Left lobe of liver (tissue), 2 donors: Measurements from ENCODE around the gene PIK3R3. TPM values are rescaled to one million over a fixed set of nuclear protein-coding genes. Genes with fewer than 3 reads are reported as not detected.
A peak's percentile ranks its signal among the peaks of the same experiment; 100 is the strongest.

ENCODE experiments used
- ATAC-seq: fragments of 200-7000 bp; cut with Tn5 transposase; one replicate; pipeline ENCODE4 v1.9.1; 2020; ENCODE audit warnings: mild to moderate bottlenecking, moderate library complexity
- DNase-seq: peaks from one replicate; pipeline ENCODE4 v3.0.0-alpha.2; 2020; ENCODE audit warnings: low spot score
- total RNA-seq: library from RNA; stranded (reverse); gene quantifications from one replicate; pipeline ENCODE4 v1.2.1, GENCODE V29; 2021
- donor health status: DM: no; HTN: no; CAD: no; lungs with moderate emphysema.
- donor health status: DM: no; HTN: yes; CAD: no.

PIK3R3 gene
- total RNA-seq: 3.1 TPM

DNA sequence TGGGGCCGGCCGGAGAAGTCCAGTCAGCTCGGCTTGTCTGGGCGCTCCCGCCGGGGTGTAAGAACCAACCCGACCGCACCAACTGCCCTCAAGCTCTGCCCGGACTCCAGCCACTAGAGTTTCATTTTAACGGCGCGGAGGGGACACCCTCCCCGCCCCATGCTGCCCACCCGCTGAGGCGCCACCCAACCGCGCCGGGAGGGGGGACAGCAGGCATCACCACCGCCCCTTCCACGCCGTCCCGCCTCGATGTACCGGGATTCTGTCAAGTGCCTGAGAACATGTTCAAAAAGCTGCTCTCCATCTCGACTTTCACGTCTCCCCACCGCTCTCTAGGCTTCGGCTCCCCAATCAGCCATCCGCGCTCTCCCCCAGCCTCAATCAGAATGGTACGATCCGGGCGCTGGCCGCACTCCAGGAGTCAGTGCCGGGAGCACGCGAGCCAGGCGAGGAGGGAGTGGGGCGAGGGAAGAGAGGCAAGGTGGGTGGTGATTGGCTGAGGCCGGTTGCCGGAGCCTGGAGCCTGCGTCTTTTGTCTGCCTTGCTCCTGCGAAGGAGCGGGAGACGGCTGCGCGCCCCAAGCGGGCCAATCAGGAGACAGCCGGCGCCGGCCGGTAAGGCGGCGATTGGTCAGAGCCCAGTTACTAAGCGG lies at the start of gene PIK3R3:
Gene PIK3R3 (minus strand): TSS at position 101 of the 652 bp plus-strand sequence. CDS start 677 bp downstream, outside the sequence.
- DNase-seq (peak; percentile 98), ATAC-seq (peak; percentile 92)

DNA sequence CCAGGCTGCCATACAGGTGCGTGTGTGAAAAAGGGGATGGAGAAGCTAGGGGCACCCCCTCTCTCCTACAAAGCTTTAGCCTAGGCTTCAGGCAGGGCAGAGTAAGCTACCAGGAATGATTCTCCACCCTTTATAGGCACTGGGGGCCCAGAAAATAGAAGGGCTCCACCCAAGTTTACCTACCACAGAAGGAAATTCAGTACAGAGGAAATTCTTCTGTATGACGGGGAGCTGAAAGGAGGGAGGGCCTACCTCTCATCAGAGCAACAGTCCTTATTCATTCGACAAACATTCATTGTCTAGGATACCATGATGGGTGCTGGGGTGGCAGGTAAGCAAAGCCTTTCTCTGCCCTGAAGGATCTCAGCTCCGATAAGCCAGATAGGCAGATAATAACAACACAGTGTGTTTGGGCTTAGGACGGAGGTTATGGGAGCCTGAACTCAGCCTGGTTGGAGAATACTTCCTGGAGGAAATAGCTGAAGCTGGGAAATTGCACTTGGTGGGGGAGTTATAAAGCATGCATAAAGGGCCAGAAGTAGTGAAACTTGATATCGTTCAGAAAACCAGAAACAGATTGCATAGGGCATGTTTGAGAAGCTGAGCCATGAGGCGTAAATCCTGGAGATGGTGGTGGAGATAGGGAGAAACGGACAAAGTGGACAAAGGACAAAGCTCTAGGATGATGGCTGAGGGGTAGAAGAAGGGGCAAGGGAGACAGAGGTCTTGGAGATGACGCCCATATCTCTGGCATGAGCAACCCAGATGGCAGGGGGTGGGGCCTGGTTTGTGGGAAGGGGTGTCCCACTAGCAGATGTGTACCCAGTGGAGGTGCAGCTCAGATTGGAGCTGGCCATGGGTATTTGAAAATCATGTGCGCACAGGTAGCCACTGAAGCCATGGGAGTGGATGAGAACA lies 49.2 kb upstream of the PIK3R3 start:
- DNase-seq (no peak), ATAC-seq (no peak)

DNA sequence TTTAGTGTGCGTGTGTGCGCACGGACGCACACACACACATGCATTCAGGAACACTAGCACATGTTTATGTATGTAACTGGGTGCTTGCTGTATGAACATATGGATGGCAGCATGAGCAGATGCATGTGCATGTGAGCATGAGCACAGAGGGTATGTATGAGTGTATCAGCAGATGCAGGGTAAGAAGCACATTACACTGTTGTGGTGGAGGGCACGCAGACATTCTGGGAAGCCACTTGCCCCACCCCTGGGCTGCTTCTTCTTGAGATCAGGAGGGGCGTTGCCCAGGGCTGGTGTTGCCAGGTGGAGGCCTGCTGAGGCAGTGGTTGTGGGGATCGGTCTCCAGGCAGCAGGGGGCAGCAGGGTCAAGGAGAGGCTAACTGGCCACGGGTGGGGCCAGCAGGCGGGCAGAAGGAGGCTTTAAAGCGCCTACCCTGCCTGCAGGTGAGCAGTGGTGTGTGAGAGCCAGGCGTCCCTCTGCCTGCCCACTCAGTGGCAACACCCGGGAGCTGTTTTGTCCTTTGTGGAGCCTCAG lies 47.7 kb upstream of the PIK3R3 start:
- no peak for DNase-seq
- peak; percentile 16 for ATAC-seq

DNA sequence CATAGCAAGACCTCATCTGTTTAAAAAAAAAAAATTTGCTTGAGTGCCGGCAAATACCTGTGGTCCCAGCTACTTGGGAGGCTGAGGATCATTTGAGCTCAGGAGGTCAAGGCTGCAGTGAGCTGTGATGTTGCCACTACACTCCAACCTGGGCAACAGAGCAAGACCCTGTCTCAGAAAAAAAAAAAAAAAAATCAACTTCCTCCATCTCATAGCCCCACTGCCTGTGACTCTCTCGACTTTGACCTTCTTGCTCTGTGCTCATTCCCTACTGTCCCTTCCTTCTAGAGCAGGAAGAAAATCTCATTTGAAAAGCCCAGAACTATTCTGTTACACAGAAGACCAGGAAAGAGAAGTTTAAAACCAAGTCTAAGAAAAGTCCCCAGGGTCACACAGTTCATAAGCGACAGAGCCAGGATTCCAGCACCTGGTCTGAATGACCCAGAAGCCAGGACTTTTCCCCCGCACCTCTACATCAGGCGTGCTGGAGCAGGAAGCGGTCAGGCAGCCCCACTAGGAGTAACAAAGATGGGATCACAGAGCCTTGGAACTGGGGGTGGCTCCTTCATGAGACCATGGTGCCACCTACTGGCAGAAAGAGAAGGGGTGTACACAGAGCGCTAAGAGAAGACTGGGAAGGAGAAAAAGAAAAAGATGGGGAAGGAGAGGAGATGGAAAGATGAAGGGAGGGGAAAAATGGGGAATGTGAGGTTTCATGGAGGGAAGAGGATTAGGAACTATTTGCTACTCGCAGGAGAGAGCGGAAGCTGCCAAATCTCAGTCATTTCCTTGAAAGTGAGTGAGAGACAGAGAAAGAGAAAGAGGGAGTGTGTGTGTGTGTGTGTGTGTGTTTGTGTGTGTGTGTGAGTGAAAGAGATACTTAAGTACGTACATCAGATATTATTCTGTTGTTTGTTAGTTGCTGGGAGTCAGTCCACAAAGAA lies 47.0 kb upstream of the PIK3R3 start:
- peak; percentile 73 for DNase-seq
- ATAC-seq: peak; percentile 75

DNA sequence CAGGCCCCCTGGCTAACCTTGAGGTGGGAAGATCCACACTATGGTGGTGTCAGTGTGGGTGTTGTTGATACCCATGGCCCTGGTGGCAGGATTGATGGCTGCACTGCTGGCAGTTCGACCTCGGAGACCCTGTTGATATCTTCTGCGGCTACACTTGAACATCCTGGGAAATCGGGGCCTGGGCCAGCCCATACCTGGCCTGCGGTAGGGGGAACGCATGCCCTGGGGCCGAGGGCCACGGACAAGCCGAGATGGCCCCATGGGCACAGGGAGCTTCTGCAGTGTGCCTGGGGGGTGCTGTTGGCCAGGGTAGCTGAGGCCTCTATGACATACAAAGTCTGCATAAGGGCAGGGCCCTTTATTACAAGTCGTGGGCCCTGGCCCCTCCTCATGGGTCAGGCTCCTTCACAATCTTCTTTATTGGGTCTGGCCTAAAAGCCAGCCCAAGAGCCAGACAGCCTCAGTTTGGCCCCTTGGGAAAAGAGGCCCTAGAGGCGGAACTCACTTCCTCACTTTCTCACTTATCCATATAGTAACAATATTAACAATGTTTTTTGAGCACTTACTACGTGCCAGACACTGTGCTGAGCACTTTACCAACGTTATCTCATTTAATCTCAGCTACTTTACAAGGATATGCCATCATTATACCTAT lies 43.9 kb upstream of the PIK3R3 start, which contains the start of gene P3R3URF:
Gene P3R3URF (minus strand): TSS at position 278 of the 655 bp plus-strand sequence. CDS start 17 bp downstream, at position 261.
- DNase-seq: no peak
- ATAC-seq: no peak

DNA sequence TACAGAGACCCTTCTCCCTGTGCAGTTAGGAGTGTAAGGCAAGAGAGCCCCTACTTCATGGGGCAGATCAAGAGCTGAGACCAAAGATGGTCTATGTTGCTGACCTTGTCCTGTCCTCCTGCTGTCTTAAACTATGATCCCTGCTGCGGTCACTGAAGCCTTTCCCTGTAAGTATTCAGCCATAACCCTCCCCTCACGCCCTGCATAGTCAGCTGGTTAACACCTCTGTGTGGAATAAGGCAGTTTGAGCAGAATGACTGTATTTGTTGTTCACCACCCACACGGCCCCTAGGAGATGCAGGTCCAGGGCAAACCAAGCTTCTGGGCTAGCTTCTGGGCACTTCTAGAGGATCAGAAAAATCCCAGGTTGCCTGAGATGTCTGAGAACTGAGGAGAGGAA lies 42.8 kb upstream of the PIK3R3 start:
- DNase-seq (no peak), ATAC-seq (no peak)

DNA sequence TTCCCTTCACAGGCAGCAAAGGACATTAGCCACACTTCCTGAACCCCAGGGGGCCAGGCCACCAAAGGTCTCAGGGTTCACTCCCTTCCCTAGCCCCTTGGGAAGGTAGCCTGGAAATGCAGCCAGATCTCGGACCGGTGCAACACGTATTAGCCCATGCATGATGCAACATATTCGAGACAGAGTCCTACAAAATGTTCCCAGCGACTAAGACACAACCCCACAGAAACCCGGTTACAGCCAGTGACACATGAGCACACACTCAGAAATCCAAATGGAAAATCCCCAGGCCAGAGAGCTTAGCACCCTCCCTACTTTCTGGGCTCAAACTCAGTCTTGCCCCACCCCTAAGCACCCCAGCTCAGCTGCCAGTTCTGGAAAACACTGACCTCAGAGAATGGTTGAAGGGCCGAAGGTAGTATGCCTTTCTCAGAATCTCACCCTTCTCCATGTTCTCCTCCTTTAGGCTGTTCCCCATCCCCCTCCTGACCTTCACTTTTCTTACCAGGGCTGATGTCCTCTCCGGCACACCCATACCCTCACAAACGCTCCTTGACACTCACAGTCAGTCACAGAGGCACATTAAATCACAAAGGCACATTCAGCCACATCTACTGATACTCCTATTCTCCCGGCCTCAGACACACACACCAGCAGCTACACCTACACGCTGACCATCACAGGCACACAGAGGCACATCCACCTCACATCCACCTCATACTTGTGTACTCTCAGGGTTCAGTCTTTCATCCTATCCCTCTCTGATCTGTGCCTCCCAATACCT lies 42.2 kb upstream of the PIK3R3 start, which contains the start of gene TSPAN1:
Gene TSPAN1 (plus strand): TSS at position 640 of the 784 bp plus-strand sequence. CDS start 6,021 bp downstream, outside the sequence.
- DNase-seq (no peak), ATAC-seq (peak; percentile 17)

DNA sequence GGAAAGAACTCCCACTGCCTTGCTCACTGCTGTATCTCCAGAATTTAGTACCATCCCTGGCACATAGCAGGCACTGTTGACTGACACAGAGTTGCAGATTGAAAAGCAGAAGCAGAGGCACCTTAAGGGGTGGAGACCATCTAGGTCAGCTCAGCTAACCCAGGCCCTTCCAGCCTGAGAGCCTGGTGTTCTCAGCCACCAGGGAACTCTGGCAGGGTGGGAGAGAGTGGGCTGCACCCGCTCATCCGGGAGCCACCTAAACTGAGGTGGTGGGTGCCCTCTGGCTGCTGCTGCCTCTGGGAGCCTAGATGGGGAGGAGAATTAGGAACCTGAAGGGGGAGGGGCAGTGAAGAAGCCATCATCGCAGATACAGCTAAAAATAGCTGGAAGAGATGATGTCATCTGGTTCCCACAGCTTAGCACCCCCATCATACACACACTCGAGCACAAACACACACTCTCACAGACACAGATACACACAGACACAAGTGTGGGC lies 41.0 kb upstream of the PIK3R3 start:
- DNase-seq (no peak), ATAC-seq (peak; percentile 13)

DNA sequence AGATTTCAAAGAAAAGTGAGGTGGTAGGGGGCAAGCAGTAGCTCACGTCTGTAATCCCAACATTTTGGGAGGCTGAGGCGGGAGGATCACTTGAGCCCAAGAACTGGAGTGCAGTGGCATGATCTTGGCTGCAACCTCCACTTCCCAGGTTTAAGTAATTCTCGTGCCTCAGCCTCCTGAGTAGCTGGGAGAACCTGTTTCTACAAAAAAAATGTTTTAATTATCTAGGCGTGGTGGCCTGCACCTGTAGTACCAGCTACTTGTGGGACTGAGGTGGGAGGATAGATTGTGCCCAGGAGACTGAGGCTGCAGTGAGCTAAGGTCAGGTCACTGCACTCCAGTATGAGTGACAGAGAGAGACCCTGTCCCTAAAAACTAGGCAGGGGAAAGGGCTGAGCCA lies 39.9 kb upstream of the PIK3R3 start:
- DNase-seq (no peak), ATAC-seq (no peak)

DNA sequence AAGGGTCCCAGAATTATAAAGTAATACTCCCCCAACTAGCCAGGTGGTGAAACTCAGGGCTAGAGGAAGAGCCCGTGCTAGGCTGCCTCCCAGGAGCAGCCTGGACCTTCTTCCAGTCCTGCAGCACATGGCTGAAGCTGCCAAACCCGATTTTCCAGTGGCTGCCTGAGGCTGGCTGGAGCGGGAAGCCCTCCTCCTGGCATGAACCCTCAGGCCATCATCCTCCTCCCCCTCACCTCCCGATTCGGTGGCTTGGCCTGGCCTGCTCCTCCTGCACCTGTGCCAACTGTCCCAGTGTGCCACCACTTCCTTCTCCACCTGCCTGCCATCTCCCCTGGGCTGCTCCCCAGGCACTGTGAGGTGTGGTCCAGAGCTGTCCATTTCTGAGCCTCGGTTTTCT lies 39.4 kb upstream of the PIK3R3 start:
- no peak for DNase-seq
- ATAC-seq: no peak

DNA sequence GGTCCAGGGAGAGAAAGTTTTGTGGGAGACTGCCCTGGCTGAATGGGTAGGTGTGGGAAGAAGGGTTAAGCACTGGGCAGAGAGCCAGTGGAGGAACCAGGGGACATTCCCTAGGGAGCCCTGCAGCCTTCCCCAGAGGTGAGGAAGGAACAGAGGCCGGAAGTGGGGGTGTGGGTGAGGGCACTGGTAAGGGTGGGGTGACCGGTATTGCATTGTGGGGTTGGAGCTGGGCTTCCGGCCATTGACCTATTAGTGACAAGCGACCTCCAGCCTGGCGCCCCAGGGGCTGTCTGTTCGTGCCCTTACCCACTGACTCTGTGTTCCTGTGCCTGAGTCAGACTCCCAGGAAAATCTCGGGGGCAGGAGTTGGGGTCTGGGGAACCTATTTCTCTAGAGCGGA lies 38.9 kb upstream of the PIK3R3 start:
- peak; percentile 7 for ATAC-seq
- no peak for DNase-seq

DNA sequence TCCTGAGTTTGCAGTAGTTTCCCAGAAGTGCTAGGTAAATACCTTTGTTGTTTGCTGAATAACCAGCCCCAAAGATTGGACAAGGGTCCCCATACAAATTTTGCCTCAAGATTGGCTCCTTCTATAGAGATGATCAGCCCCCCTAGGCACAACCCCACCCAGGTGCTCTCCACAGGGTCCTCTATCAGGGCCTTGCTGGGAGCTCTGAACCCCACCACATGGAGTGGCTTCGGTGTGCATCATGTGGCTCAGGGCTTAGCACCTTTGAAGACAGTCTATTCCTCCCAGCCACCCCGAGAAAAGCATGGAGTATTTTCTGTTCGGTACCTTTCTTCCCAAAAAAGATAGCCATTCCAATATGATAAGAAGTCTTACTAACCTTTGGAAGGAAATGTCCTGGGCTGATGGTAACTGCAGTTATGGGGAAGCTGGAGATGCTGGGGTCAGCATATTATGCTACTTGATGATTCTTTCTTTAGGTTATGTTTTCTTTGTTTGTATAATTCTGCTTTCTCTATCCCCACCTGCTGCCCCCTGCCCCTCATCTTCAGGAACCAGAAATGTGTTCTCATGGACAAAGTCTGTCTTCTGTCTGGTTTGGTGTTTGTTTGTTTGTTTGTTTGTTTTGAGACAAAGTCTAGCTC lies 37.5 kb upstream of the PIK3R3 start:
- DNase-seq: no peak
- ATAC-seq: no peak

DNA sequence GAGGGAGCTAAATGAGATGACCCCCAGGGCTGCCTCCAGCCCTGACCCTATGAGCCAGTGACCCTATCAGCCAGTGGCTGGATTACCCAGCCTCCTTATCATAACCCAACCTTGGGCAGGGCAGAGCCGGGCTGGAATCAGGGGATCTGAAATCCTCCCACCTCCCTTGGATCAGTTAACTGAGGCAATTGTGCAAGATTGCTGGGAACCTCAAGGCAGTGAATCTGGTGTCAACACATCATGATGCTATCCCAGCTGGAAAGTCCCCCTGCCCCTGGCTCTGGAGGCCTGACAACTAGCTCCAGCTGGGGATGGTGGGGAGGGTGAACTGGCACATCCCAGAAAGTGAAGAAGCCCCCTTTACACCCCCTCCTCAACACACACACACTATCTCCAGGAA lies 36.0 kb upstream of the PIK3R3 start:
- no peak for ATAC-seq

DNA sequence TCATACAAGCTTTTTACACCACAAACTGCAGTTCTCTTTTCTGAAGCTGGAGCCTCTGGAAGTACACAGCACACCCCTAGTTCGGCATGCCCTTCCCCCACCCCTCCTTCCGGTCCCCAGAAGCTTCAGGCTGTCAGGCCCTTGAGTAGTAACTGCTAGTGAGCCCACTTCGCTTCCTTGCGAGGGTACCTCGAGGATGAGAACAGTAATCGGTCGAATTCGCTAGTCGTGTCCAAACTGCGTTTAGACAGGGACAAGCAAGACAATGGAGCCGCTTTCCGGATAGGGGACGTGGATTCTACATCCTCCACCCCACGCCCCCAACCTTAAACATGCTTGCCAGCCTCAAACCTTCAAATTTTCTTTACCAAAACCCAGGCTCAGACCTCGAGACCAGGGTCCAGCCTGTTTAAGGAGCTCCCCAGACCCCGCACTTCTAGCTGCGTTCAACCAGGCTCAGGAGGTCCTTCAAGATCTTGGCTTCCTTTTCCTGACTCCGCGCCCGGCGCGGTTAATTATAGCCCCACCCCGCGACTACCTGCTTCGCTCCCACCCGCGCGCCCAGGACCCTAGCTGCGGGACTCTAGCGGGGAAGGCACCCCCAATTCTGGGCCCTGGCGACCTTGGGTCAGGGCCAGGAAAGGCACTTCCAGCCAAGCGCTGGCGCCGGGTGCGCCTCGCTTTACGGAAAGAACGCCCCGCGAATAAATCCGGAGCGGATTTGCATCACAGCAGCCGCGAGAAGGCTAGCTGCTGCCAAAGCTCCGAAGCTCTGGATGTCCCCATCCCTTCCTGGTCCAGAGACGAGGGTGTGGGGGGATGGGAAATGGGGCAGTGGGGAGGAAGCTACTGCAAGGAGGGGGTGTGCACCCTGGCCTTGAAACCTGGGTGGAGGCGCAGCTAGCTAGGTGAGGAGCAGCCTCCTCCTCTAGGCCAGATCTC lies 34.4 kb upstream of the PIK3R3 start:
- no peak for DNase-seq
- ATAC-seq: peak; percentile 57

More for the DNA sequence above, 36.0 kb upstream of the PIK3R3 start:
- DNase-seq: no peak

DNA sequence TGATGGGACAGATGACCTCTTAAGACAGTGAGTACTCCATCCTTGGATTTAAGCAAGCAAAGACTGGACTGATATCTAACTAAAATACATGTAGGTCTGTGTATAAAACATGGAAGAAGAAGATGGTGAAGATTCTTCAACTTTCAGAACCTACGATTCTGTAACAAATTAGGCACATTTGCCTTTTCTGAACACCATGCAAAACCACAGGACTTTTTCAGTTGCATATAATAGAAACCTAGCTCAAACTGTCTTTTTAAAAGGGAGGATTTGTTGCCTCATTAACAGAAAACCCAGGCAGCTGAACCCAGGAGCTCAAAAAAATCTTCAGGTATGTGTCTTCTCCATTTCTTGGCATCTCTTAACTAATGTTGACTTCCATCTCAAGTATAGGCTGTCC lies 27.8 kb upstream of the PIK3R3 start:
- DNase-seq: no peak
- no peak for ATAC-seq

DNA sequence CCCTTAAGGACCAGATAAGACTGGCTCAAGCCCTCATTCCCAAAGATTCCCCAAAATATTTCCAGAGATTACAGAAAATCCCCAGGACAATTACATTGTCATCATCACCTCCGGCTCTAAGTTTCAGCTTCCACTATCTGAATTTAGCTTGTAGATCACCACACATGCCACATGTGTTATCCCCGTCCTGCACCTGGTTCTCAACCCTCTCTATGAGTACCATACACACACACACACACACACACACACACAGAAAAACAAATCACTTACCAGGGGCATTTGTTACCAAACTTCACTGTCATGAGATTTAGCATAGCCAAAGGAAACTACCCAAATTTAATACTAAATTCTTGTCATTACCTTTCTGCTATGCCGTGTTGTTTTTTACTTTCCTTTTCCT lies 27.1 kb upstream of the PIK3R3 start:
- ATAC-seq (no peak), DNase-seq (no peak)
